ENCODE data around the gene TRIM49D1. TPM values are rescaled to one million over a fixed set of nuclear protein-coding genes. Genes with fewer than 3 reads are reported as not detected.
A peak's percentile ranks its signal among the peaks of the same experiment; 100 is the strongest.
"Not testable (repeated sequence)": the region's sequence is repeated elsewhere in the genome, so short reads cannot be mapped to it uniquely, and the experiment has no call there.

Gene TRIM49D1
- total RNA-seq, 1 experiment from 2014 or later = not detected

DNA sequence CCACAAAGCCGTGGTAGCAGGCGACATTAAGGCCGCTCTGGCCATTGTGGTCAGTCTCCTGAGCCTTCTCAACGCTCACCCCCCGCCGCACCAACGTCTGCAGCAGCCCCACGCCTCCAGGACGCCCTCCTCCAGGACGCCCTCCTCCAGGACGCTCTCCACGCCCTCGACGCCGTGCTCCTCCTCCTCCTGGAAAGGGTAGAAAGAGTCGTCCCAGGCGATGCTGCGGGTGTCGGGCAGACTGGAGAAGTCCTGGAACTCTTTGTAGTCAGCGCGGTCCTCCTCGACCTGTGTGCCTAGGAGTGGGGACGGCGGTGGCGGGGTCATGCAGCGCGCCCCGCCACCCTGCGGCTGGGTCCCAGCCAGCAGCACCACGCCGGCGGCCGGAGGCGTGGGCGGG, 56.8 kb downstream of the TRIM49D1 start:
- not testable (repeated sequence) for H2AFZ ChIP-seq (ENCODE audit: low read length); H3K4ac ChIP-seq (ENCODE audit: low read depth, low read length); H3K27ac ChIP-seq (ENCODE audit: insufficient read length, low read depth, low read length); H2BK15ac ChIP-seq (ENCODE audit: low read depth, low read length); H2BK120ac ChIP-seq (ENCODE audit: low read depth, low read length, poor library complexity, severe bottlenecking); H4K8ac ChIP-seq (replicated peaks; ENCODE audit: insufficient read length, low read depth, low read length); H3K4me2 ChIP-seq (ENCODE audit: insufficient read depth, insufficient read length, low read length); H2BK20ac ChIP-seq (ENCODE audit: low read depth, low read length, poor library complexity, severe bottlenecking); H3K27me3 Mint-ChIP-seq (ENCODE audit: low read depth); H3K4me3 Mint-ChIP-seq; H3K9me3 ChIP-seq (ENCODE audit: control insufficient read depth, low read depth, low read length); H3K23ac ChIP-seq (ENCODE audit: insufficient read length, low read depth, low read length); H3K23me2 ChIP-seq (ENCODE audit: insufficient read length, low read depth, low read length, poor library complexity, severe bottlenecking); H3K79me1 ChIP-seq (ENCODE audit: insufficient read depth, low read depth, low read length, poor library complexity, severe bottlenecking); H3K9ac ChIP-seq (ENCODE audit: extremely low read depth, insufficient read length, low read length); H4K20me1 ChIP-seq (ENCODE audit: control insufficient read depth, insufficient read depth, insufficient read length); DNase-seq; H3K18ac ChIP-seq (ENCODE audit: insufficient read length, low read depth, low read length); H4K91ac ChIP-seq (ENCODE audit: insufficient read length, low read depth, low read length); H3K14ac ChIP-seq (ENCODE audit: insufficient read depth, low read length); H3K9me3 Mint-ChIP-seq; H4K5ac ChIP-seq (ENCODE audit: insufficient read length, low read depth, low read length); H3K36me3 Mint-ChIP-seq (ENCODE audit: insufficient read depth in 1 of 3, low read depth in 3 of 3); H3K27ac Mint-ChIP-seq; H3K27me3 ChIP-seq (ENCODE audit: insufficient read depth, low read length); H3K79me2 ChIP-seq (ENCODE audit: insufficient read depth, low read length); H3T11ph ChIP-seq (ENCODE audit: low read length); H3K4me1 ChIP-seq (ENCODE audit: insufficient read depth, low read length); H3K56ac ChIP-seq (ENCODE audit: insufficient read length, low read depth, low read length); H3K4me1 Mint-ChIP-seq; H2AK5ac ChIP-seq (ENCODE audit: insufficient read length, low read length); H2BK5ac ChIP-seq (ENCODE audit: insufficient read length, low read length); H2BK12ac ChIP-seq (ENCODE audit: insufficient read length, low read depth, low read length)
- WGBS (ENCODE audit: extremely low coverage, insufficient read length, low lambda C conversion rate) = no CpG with 5 or more reads among the region's 35 CpGs

DNA sequence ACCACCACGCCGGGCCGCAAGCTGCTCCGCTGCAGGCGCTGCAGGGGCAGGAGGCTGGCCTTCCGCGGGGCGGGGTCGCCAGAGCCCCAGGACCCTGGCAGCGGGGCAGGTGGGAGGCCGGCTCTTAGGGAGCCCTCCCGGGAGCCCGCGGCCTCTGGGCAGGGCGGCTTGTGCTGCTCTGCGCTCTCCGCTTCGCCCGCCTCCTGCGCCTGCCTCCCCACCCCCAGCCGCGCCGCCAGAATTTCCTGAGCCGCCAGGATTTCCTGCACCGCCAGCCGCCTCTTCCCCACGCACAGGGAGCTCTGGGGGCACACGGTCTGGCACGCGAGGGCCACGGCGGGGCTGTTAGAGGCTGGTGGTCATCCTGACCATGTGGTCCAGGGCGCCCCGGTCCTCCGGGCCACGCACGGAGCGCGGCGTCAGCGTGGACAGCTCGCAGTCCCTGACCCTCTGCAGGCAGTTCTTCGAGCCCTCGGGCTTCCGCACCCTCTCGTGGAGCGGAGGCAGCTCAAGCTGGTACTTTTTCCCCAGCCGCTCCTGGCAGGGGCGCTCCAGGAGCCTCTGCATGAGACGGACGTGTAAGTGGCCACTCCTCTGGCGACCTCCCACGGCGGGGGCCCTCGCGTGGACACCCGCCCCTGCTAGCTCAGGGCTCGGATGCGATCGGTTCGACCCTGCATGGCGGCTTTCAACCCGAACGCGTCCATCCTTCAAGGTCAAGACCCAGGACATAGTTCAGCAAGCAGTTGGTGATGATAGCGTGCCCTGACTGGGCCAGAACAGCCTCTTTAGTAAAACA, 57.9 kb downstream of the TRIM49D1 start:
- no CpG with 5 or more reads among the region's 66 CpGs for WGBS (ENCODE audit: extremely low coverage, insufficient read length, low lambda C conversion rate)
- H3K27ac Mint-ChIP-seq; H3K14ac ChIP-seq (ENCODE audit: insufficient read depth, low read length); H2AK5ac ChIP-seq (ENCODE audit: insufficient read length, low read length); H4K91ac ChIP-seq (ENCODE audit: insufficient read length, low read depth, low read length); H3K9me3 ChIP-seq (ENCODE audit: control insufficient read depth, low read depth, low read length); H3K27ac ChIP-seq (ENCODE audit: insufficient read length, low read depth, low read length); H3K4me1 ChIP-seq (ENCODE audit: insufficient read depth, low read length); H2BK120ac ChIP-seq (ENCODE audit: low read depth, low read length, poor library complexity, severe bottlenecking); H3K23me2 ChIP-seq (ENCODE audit: insufficient read length, low read depth, low read length, poor library complexity, severe bottlenecking); H3K79me2 ChIP-seq (ENCODE audit: insufficient read depth, low read length); H3K36me3 Mint-ChIP-seq (ENCODE audit: insufficient read depth in 1 of 3, low read depth in 3 of 3); H3K56ac ChIP-seq (ENCODE audit: insufficient read length, low read depth, low read length); H2AFZ ChIP-seq (ENCODE audit: low read length); H2BK5ac ChIP-seq (ENCODE audit: insufficient read length, low read length); H3K4me3 Mint-ChIP-seq; H3T11ph ChIP-seq (ENCODE audit: low read length); H3K27me3 Mint-ChIP-seq (ENCODE audit: low read depth); H3K27me3 ChIP-seq (ENCODE audit: insufficient read depth, low read length); H2BK20ac ChIP-seq (ENCODE audit: low read depth, low read length, poor library complexity, severe bottlenecking); H2BK12ac ChIP-seq (ENCODE audit: insufficient read length, low read depth, low read length); H4K5ac ChIP-seq (ENCODE audit: insufficient read length, low read depth, low read length); H2BK15ac ChIP-seq (ENCODE audit: low read depth, low read length); H3K79me1 ChIP-seq (ENCODE audit: insufficient read depth, low read depth, low read length, poor library complexity, severe bottlenecking); H3K4ac ChIP-seq (ENCODE audit: low read depth, low read length); H4K20me1 ChIP-seq (ENCODE audit: control insufficient read depth, insufficient read depth, insufficient read length); H3K18ac ChIP-seq (ENCODE audit: insufficient read length, low read depth, low read length); H3K9me3 Mint-ChIP-seq; H3K23ac ChIP-seq (ENCODE audit: insufficient read length, low read depth, low read length); H3K4me2 ChIP-seq (ENCODE audit: insufficient read depth, insufficient read length, low read length); H4K8ac ChIP-seq (replicated peaks; ENCODE audit: insufficient read length, low read depth, low read length); H3K4me1 Mint-ChIP-seq; H3K9ac ChIP-seq (ENCODE audit: extremely low read depth, insufficient read length, low read length): not testable (repeated sequence)
- peak; percentile 19 for DNase-seq

Data from H9 (cell line).